Stimulated activated CD4-positive, alpha-beta T cell treated with anti-CD3 and anti-CD28 coated beads, Interleukin-12 subunit alpha, Interleukin-12 subunit beta, amount 100 ng/mL, for 48 hours (primary cell): Measurements from ENCODE around the gene CDK8.

Experiments used
- DNase-seq, 3 donors: peaks; one replicate each; pipeline ENCODE4 v3.0.0-alpha.2; 2020; ENCODE audit warnings: low read depth in 2 of 3, low spot score in 1 of 3

Gene CDK8

GRCh38 chr13:26253787-26254582 is at the start of gene CDK8:
CDK8 (plus strand) TSS chr13:26254129; CDS start chr13:26254642, 513 bp downstream.
- peak; percentile 73 to 84 (median 82) for DNase-seq

GRCh38 chr13:26208287-26208686 is 45.6 kb upstream of the CDK8 start:
- DNase-seq, result no peak

GRCh38 chr13:26213345-26213744 is 40.6 kb upstream of the CDK8 start:
- DNase-seq, result no peak

GRCh38 chr13:26213982-26214381 is 39.9 kb upstream of the CDK8 start:
- DNase-seq, result no peak

GRCh38 chr13:26216042-26216441 is 37.9 kb upstream of the CDK8 start:
- DNase-seq, result no peak

GRCh38 chr13:26219726-26220125 is 34.2 kb upstream of the CDK8 start:
- DNase-seq, result no peak

GRCh38 chr13:26220575-26220974 is 33.4 kb upstream of the CDK8 start:
- no peak for DNase-seq

- DNase-seq, result no peak
Observed at GRCh38 chr13:26221399-26221720, 32.6 kb upstream of the CDK8 start.

- peak; percentile 77 to 83 (median 78) for DNase-seq
Observed at GRCh38 chr13:26221721-26222519, 32.0 kb upstream of the CDK8 start, which contains the start of gene RNF6. RNF6 (minus strand) TSS chr13:26222314; CDS start chr13:26219649, 2,665 bp downstream.

- no peak for DNase-seq
Observed at GRCh38 chr13:26222520-26223046, 31.3 kb upstream of the CDK8 start.

GRCh38 chr13:26225896-26226617 is 27.9 kb upstream of the CDK8 start:
- DNase-seq, result no peak

GRCh38 chr13:26227166-26227971 is 26.6 kb upstream of the CDK8 start:
- no peak for DNase-seq

- no peak for DNase-seq
Observed at GRCh38 chr13:26228096-26228495, 25.8 kb upstream of the CDK8 start.

- DNase-seq, result no peak
Observed at GRCh38 chr13:26229080-26229615, 24.8 kb upstream of the CDK8 start.

- DNase-seq, result no peak
Observed at GRCh38 chr13:26230703-26231102, 23.2 kb upstream of the CDK8 start.

GRCh38 chr13:26236296-26236695 is 17.6 kb upstream of the CDK8 start:
- no peak for DNase-seq

GRCh38 chr13:26246154-26246553 is 7.8 kb upstream of the CDK8 start:
- DNase-seq, result no peak

- DNase-seq, result no peak
Observed at GRCh38 chr13:26247011-26247410, 6.9 kb upstream of the CDK8 start.

GRCh38 chr13:26247608-26248007 is 6.3 kb upstream of the CDK8 start:
- no peak for DNase-seq

- no peak for DNase-seq
Observed at GRCh38 chr13:26249551-26249950, 4.4 kb upstream of the CDK8 start.
